Trophoblast cell (in vitro differentiated cells and primary cell): ENCODE results near the gene SSBP3.

ENCODE experiments used
- DNase-seq, 2 donors: peaks; one replicate each; pipeline ENCODE4 v3.0.0-alpha.2; 2016
- H2AFZ ChIP-seq: 2 replicates; pipeline ENCODE4 v1.6.1; 2013; ENCODE audit warnings: low read length, moderate library complexity, mild to moderate bottlenecking; ENCODE audit not compliant: insufficient read depth, poor library complexity
- H2AK5ac ChIP-seq: 2 replicates; pipeline ENCODE4 v1.6.1; 2013; ENCODE audit warnings: mild to moderate bottlenecking, low read length
- H2BK120ac ChIP-seq: 2 replicates; pipeline ENCODE4 v1.6.1; 2013; ENCODE audit warnings: low read length, mild to moderate bottlenecking, moderate library complexity; ENCODE audit not compliant: insufficient read depth, poor library complexity
- H2BK12ac ChIP-seq: 2 replicates; pipeline ENCODE4 v1.6.1; 2013; ENCODE audit warnings: mild to moderate bottlenecking, low read length, moderate library complexity
- H2BK5ac ChIP-seq: 2 replicates; pipeline ENCODE4 v1.6.1; 2013; ENCODE audit warnings: low read length, low read depth, moderate library complexity, mild to moderate bottlenecking; ENCODE audit not compliant: poor library complexity
- H3K14ac ChIP-seq: 2 replicates; pipeline ENCODE4 v1.6.1; 2013; ENCODE audit warnings: mild to moderate bottlenecking, low read length
- H3K18ac ChIP-seq: 2 replicates; pipeline ENCODE4 v1.6.1; 2013; ENCODE audit warnings: mild to moderate bottlenecking, low read length
- H3K23ac ChIP-seq: 2 replicates; pipeline ENCODE4 v1.6.1; 2013; ENCODE audit warnings: low read length
- H3K27ac ChIP-seq: 2 replicates; pipeline ENCODE4 v1.5.1; 2013; ENCODE audit warnings: low read depth, mild to moderate bottlenecking, inconsistent platforms, low read length, moderate library complexity
- H3K27me3 ChIP-seq: 2 replicates; pipeline ENCODE4 v1.6.1; 2013; ENCODE audit warnings: inconsistent platforms, mild to moderate bottlenecking, low read length, moderate library complexity; ENCODE audit not compliant: insufficient read depth
- H3K36me3 ChIP-seq, 2 experiments: 1 replicate in 1 of 2; 2 replicates in 1 of 2; pipeline ENCODE4 v1.6.1; 2013; ENCODE audit warnings: low read length in 2 of 2, mild to moderate bottlenecking in 2 of 2, moderate library complexity in 1 of 2; ENCODE audit not compliant: insufficient read depth in 2 of 2, control insufficient read depth in 1 of 2
- H3K4ac ChIP-seq: 2 replicates; pipeline ENCODE4 v1.6.1; 2013; ENCODE audit warnings: low read depth, mild to moderate bottlenecking, low read length, moderate library complexity
- H3K4me1 ChIP-seq, 2 experiments: 1 replicate in 1 of 2; 2 replicates in 1 of 2; pipeline ENCODE4 v1.6.1; 2013; ENCODE audit warnings: low read length in 2 of 2, mild to moderate bottlenecking in 2 of 2, moderate library complexity in 1 of 2; ENCODE audit not compliant: insufficient read depth in 2 of 2, control insufficient read depth in 1 of 2
- H3K4me2 ChIP-seq: 2 replicates; pipeline ENCODE4 v1.6.1; 2013; ENCODE audit warnings: inconsistent platforms, mild to moderate bottlenecking, low read length, moderate library complexity
- H3K4me3 ChIP-seq: 2 replicates; pipeline ENCODE4 v1.5.1; 2013; ENCODE audit warnings: mild to moderate bottlenecking, low read depth, low read length, inconsistent platforms
- H3K79me1 ChIP-seq: one replicate; pipeline ENCODE4 v1.6.1; 2013; ENCODE audit warnings: low read length
- H3K79me2 ChIP-seq: 2 replicates; pipeline ENCODE4 v1.6.1; 2013; ENCODE audit warnings: low read length, mild to moderate bottlenecking; ENCODE audit not compliant: control insufficient read depth, insufficient read depth, poor library complexity
- H3K9ac ChIP-seq: 2 replicates; pipeline ENCODE4 v1.6.1; 2013; ENCODE audit warnings: mild to moderate bottlenecking, low read length
- H3K9me3 ChIP-seq: 2 replicates; pipeline ENCODE4 v1.6.1; 2013; ENCODE audit warnings: low read depth, mild to moderate bottlenecking, control low read depth, inconsistent platforms, low read length; ENCODE audit not compliant: insufficient read depth
- H4K12ac ChIP-seq: 2 replicates; pipeline ENCODE4 v1.6.1; 2013; ENCODE audit warnings: low read depth, mild to moderate bottlenecking, low read length, moderate library complexity
- H4K8ac ChIP-seq: 2 replicates; pipeline ENCODE4 v1.6.1; 2013; ENCODE audit warnings: low read depth, mild to moderate bottlenecking, low read length, moderate library complexity
- H4K91ac ChIP-seq: one replicate; pipeline ENCODE4 v1.6.1; 2013; ENCODE audit warnings: low read depth, mild to moderate bottlenecking, low read length, moderate library complexity
- WGBS: extraction: QIAGEN DNeasy Blood & Tissue Kit; methylation state at CpG from one replicate; pipeline ENCODE4 v1.1.7; 2013; ENCODE audit warnings: missing lambda C conversion rate; ENCODE audit not compliant: insufficient read length, insufficient coverage; ENCODE audit errors: extremely low coverage; 5-methylcytosine and 5-hydroxymethylcytosine counted together

Gene SSBP3

GRCh38 chr1:54384918-54385726 is 21.1 kb downstream of the SSBP3 start:
- Histone ChIP-seq H3K14ac (no peak overlapping the region), H3K36me3 (peaks cover 35% of the 10 kb centered on the region in 2 experiments), H3K27ac (peak overlapping the region; percentile 11), H3K18ac (no peak overlapping the region), H2BK12ac (no peak overlapping the region), H3K4me2 (no peak overlapping the region), H4K12ac (no peak overlapping the region), H2BK120ac (no peak overlapping the region), H3K79me2 (peaks cover 8% of the 10 kb centered on the region), H3K23ac (no peak overlapping the region), H3K27me3 (no peaks in the 10 kb centered on the region), H2AK5ac (no peak overlapping the region), H4K91ac (no peak overlapping the region), H4K8ac (no peak overlapping the region), H3K9ac (no peak overlapping the region), H3K4me1 (peaks cover 9 to 21% of the 10 kb centered on the region in 2 experiments), H2AFZ (no peak overlapping the region), H3K4ac (peak overlapping the region; percentile 19), H3K9me3 (peaks cover 2% of the 10 kb centered on the region), H3K79me1 (peaks cover 2% of the 10 kb centered on the region), H3K4me3 (no peak overlapping the region), H2BK5ac (no peak overlapping the region)
- DNase-seq: peak; percentile 34 to 80
- no CpG with 5 or more reads among the region's 7 CpGs for WGBS

- peak overlapping the region; percentile 33 for H3K18ac ChIP-seq
- no peak overlapping the region for H2AFZ ChIP-seq
- no peak overlapping the region for H3K23ac ChIP-seq
- no peak overlapping the region for H2BK120ac ChIP-seq
- no peak overlapping the region for H2BK12ac ChIP-seq
- no peak overlapping the region for H4K8ac ChIP-seq
- no CpG with 5 or more reads among the region's 2 CpGs for WGBS
- H4K91ac ChIP-seq: no peak overlapping the region
- H3K9me3 ChIP-seq: peaks cover 2% of the 10 kb centered on the region
- peaks cover 15 to 28% of the 10 kb centered on the region in 2 experiments for H3K4me1 ChIP-seq
- H3K79me2 ChIP-seq: peaks cover 8% of the 10 kb centered on the region
- H4K12ac ChIP-seq: no peak overlapping the region
- H3K9ac ChIP-seq: no peak overlapping the region
- H3K79me1 ChIP-seq: peaks cover 4% of the 10 kb centered on the region
- no peak overlapping the region for H2BK5ac ChIP-seq
- no peak overlapping the region for H3K14ac ChIP-seq
- H3K4me3 ChIP-seq: no peak overlapping the region
- H3K27me3 ChIP-seq: no peaks in the 10 kb centered on the region
- H2AK5ac ChIP-seq: no peak overlapping the region
- H3K4me2 ChIP-seq: no peak overlapping the region
- peaks cover 37 to 38% of the 10 kb centered on the region in 2 experiments for H3K36me3 ChIP-seq
- no peak for DNase-seq
- no peak overlapping the region for H3K4ac ChIP-seq
- no peak overlapping the region for H3K27ac ChIP-seq
Observed at GRCh38 chr1:54384471-54384870, 21.7 kb downstream of the SSBP3 start.

GRCh38 chr1:54381524-54381923 is 24.7 kb downstream of the SSBP3 start:
- Histone ChIP-seq H3K14ac (no peak overlapping the region), H4K91ac (no peak overlapping the region), H4K8ac (no peak overlapping the region), H3K9ac (no peak overlapping the region), H3K27me3 (no peaks in the 10 kb centered on the region), H2BK5ac (no peak overlapping the region), H2BK12ac (no peak overlapping the region), H2BK120ac (no peak overlapping the region), H3K4me3 (no peak overlapping the region), H3K18ac (no peak overlapping the region), H3K36me3 (peaks cover 21 to 23% of the 10 kb centered on the region in 2 experiments), H3K79me2 (peaks cover 8% of the 10 kb centered on the region), H3K9me3 (peaks cover 2% of the 10 kb centered on the region), H3K4ac (no peak overlapping the region), H3K27ac (no peak overlapping the region), H3K23ac (no peak overlapping the region), H2AFZ (no peak overlapping the region), H3K4me1 (peaks cover 39 to 53% of the 10 kb centered on the region in 2 experiments), H2AK5ac (no peak overlapping the region), H3K4me2 (no peak overlapping the region), H4K12ac (no peak overlapping the region), H3K79me1 (peaks cover 13% of the 10 kb centered on the region)
- WGBS: no CpG with 5 or more reads among the region's 4 CpGs
- DNase-seq: no peak

- no peak overlapping the region for H3K4me3 ChIP-seq
- no peaks in the 10 kb centered on the region for H3K27me3 ChIP-seq
- no peak overlapping the region for H4K91ac ChIP-seq
- H3K4ac ChIP-seq: peak overlapping the region; percentile 23
- peaks cover 13% of the 10 kb centered on the region for H3K79me1 ChIP-seq
- DNase-seq: no peak
- H3K27ac ChIP-seq: no peak overlapping the region
- no peak overlapping the region for H3K4me2 ChIP-seq
- H4K12ac ChIP-seq: no peak overlapping the region
- H2AK5ac ChIP-seq: no peak overlapping the region
- no peak overlapping the region for H3K18ac ChIP-seq
- H2BK5ac ChIP-seq: no peak overlapping the region
- H3K4me1 ChIP-seq: peaks cover 44 to 56% of the 10 kb centered on the region in 2 experiments
- H4K8ac ChIP-seq: no peak overlapping the region
- no peak overlapping the region for H2AFZ ChIP-seq
- H3K23ac ChIP-seq: no peak overlapping the region
- H3K36me3 ChIP-seq: peaks cover 19 to 21% of the 10 kb centered on the region in 2 experiments
- H3K9ac ChIP-seq: no peak overlapping the region
- no peak overlapping the region for H2BK12ac ChIP-seq
- no peak overlapping the region for H3K14ac ChIP-seq
- H3K79me2 ChIP-seq: peaks cover 13% of the 10 kb centered on the region
- no CpG with 5 or more reads among the region's 15 CpGs for WGBS
- no peak overlapping the region for H2BK120ac ChIP-seq
- no peaks in the 10 kb centered on the region for H3K9me3 ChIP-seq
Observed at GRCh38 chr1:54380290-54380882, 25.8 kb downstream of the SSBP3 start.
